BE2C (cell line): ENCODE measurements around the gene HRNR.

Source experiments
- DNase-seq: peaks from one replicate; pipeline ENCODE4 v3.0.0-alpha.2; 2020
- H3K27me3 ChIP-seq: fragments of 250-450 bp; sonication (Bioruptor Pico); 2 replicates; pipeline ENCODE4 v1.5.1; 2020; ENCODE audit warnings: mild to moderate bottlenecking
- H3K36me3 ChIP-seq: fragments of 250-450 bp; sonication (Bioruptor Pico); 2 replicates; pipeline ENCODE4 v1.5.1; 2020; ENCODE audit warnings: mild to moderate bottlenecking
- H3K4me1 ChIP-seq: fragments of 250-450 bp; sonication (Bioruptor Pico); 2 replicates; pipeline ENCODE4 v1.5.1; 2020
- H3K4me3 ChIP-seq: 2 replicates; pipeline ENCODE4 v1.5.1; 2011; ENCODE audit warnings: low read depth, low read length
- H3K9me3 ChIP-seq: fragments of 250-450 bp; sonication (Bioruptor Pico); 2 replicates; pipeline ENCODE4 v1.5.1; 2020
- TF ChIP-seq, protein P1 (sequence below): IDR thresholded peaks from 2 replicates; pipeline ENCODE4 v1.5.1; 2012; ENCODE audit warnings: mild to moderate bottlenecking, low read depth, low read length

The HRNR gene

DNA sequence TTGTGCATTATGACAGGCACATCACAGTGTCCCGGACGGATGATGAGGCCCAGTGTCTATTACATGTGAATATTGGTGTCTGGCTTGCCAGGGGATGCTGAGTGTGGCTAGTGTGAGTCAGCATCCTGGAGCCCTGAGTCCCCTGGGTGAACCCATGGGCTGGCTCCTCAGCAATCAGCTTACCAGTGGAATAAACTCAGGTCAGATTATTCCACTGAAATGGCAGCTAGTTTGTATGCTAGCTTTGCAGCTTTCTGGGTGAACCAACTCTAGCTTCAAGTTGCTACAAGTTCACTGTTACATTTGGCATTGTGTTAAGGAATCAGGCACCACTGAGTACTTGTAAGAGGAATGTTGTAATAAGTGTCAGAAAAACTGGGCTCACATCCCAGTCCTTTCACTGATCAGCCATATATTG is 41.0 kb downstream of the HRNR start:
- DNase-seq = peak; percentile 10
- no peak overlapping the region for H3K4me3 ChIP-seq
- H3K36me3 ChIP-seq = no peaks in the 10 kb centered on the region
- H3K9me3 ChIP-seq = no peaks in the 10 kb centered on the region
- no peaks in the 10 kb centered on the region for H3K4me1 ChIP-seq
- no peaks in the 10 kb centered on the region; the same call in 1 of the 2 replicates for H3K27me3 ChIP-seq
- TF ChIP-seq, protein P1, sequence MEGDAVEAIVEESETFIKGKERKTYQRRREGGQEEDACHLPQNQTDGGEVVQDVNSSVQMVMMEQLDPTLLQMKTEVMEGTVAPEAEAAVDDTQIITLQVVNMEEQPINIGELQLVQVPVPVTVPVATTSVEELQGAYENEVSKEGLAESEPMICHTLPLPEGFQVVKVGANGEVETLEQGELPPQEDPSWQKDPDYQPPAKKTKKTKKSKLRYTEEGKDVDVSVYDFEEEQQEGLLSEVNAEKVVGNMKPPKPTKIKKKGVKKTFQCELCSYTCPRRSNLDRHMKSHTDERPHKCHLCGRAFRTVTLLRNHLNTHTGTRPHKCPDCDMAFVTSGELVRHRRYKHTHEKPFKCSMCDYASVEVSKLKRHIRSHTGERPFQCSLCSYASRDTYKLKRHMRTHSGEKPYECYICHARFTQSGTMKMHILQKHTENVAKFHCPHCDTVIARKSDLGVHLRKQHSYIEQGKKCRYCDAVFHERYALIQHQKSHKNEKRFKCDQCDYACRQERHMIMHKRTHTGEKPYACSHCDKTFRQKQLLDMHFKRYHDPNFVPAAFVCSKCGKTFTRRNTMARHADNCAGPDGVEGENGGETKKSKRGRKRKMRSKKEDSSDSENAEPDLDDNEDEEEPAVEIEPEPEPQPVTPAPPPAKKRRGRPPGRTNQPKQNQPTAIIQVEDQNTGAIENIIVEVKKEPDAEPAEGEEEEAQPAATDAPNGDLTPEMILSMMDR = no peak

- no peaks in the 10 kb centered on the region for H3K9me3 ChIP-seq
- TF ChIP-seq, protein P1 = peak; percentile 47
- H3K4me1 ChIP-seq = no peaks in the 10 kb centered on the region
- no peak for DNase-seq
- no peaks in the 10 kb centered on the region for H3K36me3 ChIP-seq
- no peak overlapping the region for H3K4me3 ChIP-seq
- no peaks in the 10 kb centered on the region; the same call in 1 of the 2 replicates for H3K27me3 ChIP-seq
These were observed 41.6 kb downstream of the HRNR start for GRCh38 chr1:152182431-152182830.

GRCh38 chr1:152179566-152179965 is 44.4 kb downstream of the HRNR start:
- Histone ChIP-seq H3K9me3 (no peaks in the 10 kb centered on the region), H3K4me1 (no peaks in the 10 kb centered on the region), H3K27me3 (no peaks in the 10 kb centered on the region), H3K4me3 (no peak overlapping the region), H3K36me3 (no peaks in the 10 kb centered on the region)
- TF ChIP-seq, protein P1 = no peak
- no peak for DNase-seq

DNA sequence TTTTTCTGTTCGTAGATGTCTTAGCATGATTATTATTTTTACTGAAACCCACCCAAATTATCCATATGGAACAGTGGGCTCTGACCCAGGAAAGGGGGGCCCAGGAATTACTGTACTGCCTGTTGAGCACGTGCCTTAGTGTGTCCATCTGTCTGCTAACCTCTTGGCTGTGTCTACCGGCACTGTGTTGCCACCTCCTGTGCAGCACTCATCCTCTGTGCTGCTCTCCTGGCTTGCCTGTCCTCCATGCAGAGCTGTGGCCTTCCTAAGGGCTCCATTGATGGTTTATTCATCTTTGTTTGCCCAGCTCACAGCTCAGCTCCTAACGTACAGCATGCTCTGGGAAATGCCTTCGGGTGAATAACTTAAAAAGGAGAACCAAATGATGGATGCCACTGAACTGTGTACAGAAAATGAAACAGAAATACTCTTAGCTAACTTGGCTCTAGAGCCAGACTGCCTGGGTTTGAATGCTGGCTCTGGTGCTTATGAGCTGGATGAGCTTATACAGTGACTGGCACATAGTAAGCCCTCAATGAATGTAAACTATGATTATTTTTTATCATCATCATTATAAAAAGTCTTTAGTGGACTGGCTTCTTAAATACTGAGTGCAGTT is 53.6 kb downstream of the HRNR start:
- H3K9me3 ChIP-seq = no peaks in the 10 kb centered on the region
- TF ChIP-seq, protein P1 = no peak
- no peaks in the 10 kb centered on the region for H3K4me1 ChIP-seq
- H3K4me3 ChIP-seq = no peak overlapping the region
- no peaks in the 10 kb centered on the region; the same call in 1 of the 2 replicates for H3K27me3 ChIP-seq
- no peaks in the 10 kb centered on the region for H3K36me3 ChIP-seq
- DNase-seq = no peak

DNA sequence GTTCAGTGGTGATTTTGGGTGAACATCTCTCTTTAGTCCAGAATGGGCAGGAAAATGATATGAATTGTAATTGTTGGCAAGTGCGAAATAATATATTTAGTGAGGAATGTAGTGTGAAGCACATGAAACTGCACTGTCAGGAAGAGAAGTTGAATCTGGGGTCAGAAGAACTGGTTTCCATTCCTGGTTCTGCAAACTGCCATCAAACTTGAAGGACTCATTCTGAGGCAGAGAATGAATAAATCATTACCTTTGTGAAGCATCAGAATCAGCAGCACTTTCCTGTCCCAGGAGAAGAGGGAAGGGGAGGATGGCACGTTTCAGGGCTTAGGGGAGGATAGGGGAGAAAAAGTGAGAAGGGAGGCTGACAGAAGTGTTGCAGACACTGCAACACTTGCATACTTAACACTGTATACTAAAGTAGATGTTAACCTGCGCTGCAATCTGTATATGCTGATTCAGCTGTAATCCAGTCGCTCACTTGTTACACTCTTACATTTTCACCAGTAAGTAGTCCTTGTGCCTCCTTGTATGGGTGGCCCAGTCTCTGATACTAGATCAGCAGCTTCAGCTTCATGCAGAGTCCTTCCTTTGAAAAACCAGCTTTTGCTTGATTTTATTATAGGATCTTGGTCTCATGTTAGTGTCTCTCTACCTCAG is 54.5 kb downstream of the HRNR start:
- no peaks in the 10 kb centered on the region for H3K4me1 ChIP-seq
- no peaks in the 10 kb centered on the region; the same call in 1 of the 2 replicates for H3K27me3 ChIP-seq
- H3K36me3 ChIP-seq = no peaks in the 10 kb centered on the region
- no peak overlapping the region for H3K4me3 ChIP-seq
- no peaks in the 10 kb centered on the region for H3K9me3 ChIP-seq
- DNase-seq = no peak
- TF ChIP-seq, protein P1 = no peak

DNA sequence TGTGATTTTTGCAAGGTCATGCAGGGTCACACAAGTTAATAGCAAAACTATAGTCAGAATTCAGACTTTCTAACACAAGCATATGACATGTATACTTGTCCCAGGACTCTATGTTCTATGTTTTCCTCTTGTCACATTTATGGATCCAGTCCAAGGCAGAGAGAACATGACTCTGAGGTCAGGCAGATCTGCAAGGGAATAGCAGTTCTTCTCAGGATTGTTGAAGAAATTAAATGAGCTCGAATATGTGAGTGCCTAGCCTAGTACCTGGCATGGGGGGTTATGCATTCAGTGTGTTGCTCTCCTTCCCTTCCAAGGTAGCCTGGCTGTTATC is 55.5 kb downstream of the HRNR start:
- Histone ChIP-seq H3K4me3 (no peak overlapping the region), H3K27me3 (no peaks in the 10 kb centered on the region; the same call in 1 of the 2 replicates), H3K36me3 (no peaks in the 10 kb centered on the region), H3K9me3 (no peaks in the 10 kb centered on the region), H3K4me1 (no peaks in the 10 kb centered on the region)
- TF ChIP-seq, protein P1 = no peak
- DNase-seq = no peak
